DND-41 (cell line): ENCODE results near the gene ABHD17A.

Experiments
- CTCF ChIP-seq: IDR thresholded peaks from 2 replicates; pipeline ENCODE4 v1.5.1; 2012; ENCODE audit warnings: borderline replicate concordance, low read length, moderate library complexity, mild to moderate bottlenecking; ENCODE audit not compliant: poor library complexity, severe bottlenecking; ENCODE audit errors: extremely low read depth
- EZH2 ChIP-seq: IDR thresholded peaks from 3 replicates; pipeline ENCODE4 v1.6.1; 2012; ENCODE audit warnings: borderline replicate concordance, low read depth, mild to moderate bottlenecking, moderate library complexity, low read length, inconsistent platforms; ENCODE audit not compliant: severe bottlenecking

- TF ChIP-seq CTCF: no peak
- TF ChIP-seq EZH2: no peak
Observed at GRCh38 chr19:1856345-1856697, 29.0 kb downstream of the ABHD17A start.
